Prostate gland (tissue), 2 donors: ENCODE results near the gene MED15.

Experiments
- CTCF ChIP-seq, 4 experiments: fragments of 200-600 bp in 2 of 4; fragments of 450-650 bp in 2 of 4; sonication (generic) in 2 of 4; IDR thresholded peaks; 1 replicate in 3 of 4; 2 replicates in 1 of 4; pipeline ENCODE4 v1.5.1; 2016 to 2019; ENCODE audit warnings: antibody characterized with exemption in 4 of 4, mild to moderate bottlenecking in 2 of 4, moderate library complexity in 2 of 4
- POLR2AphosphoS5 ChIP-seq: sonication (generic); formaldehyde crosslinking; IDR thresholded peaks from one replicate; pipeline ENCODE4 v1.6.1; 2017; ENCODE audit warnings: antibody characterized with exemption

GRCh38 chr22:20605328-20605727 is 97.9 kb downstream of the MED15 start:
- TF ChIP-seq CTCF (IDR thresholded peaks at IDR 0.05) (no peak), POLR2AphosphoS5 (no peak)
